H9 (cell line): ENCODE data around the gene USH2A. TPM values are rescaled to one million over a fixed set of nuclear protein-coding genes. Genes with fewer than 3 reads are reported as not detected.

Experiments used
- DNase-seq: peaks from one replicate; pipeline ENCODE4 v3.0.0-alpha.2; 2017
- H2AFZ ChIP-seq: one replicate; pipeline ENCODE4 v1.6.1; 2013; ENCODE audit warnings: mild to moderate bottlenecking, low read length, control low read depth, moderate library complexity
- H2AK5ac ChIP-seq: 2 replicates; pipeline ENCODE4 v1.6.1; 2013; ENCODE audit warnings: low read length, control low read depth, mixed read lengths; ENCODE audit not compliant: insufficient read length
- H2BK120ac ChIP-seq: one replicate; pipeline ENCODE4 v1.6.1; 2013; ENCODE audit warnings: low read depth, mild to moderate bottlenecking, low read length, control low read depth, inconsistent platforms; ENCODE audit not compliant: poor library complexity, severe bottlenecking
- H2BK12ac ChIP-seq: 2 replicates; pipeline ENCODE4 v1.6.1; 2013; ENCODE audit warnings: low read length, control low read depth, mixed read lengths, low read depth; ENCODE audit not compliant: insufficient read length
- H2BK15ac ChIP-seq: 2 replicates; pipeline ENCODE4 v1.6.1; 2013; ENCODE audit warnings: low read depth, low read length, control low read depth
- H2BK20ac ChIP-seq: one replicate; pipeline ENCODE4 v1.6.1; 2013; ENCODE audit warnings: low read depth, mild to moderate bottlenecking, low read length, control low read depth, inconsistent platforms; ENCODE audit not compliant: poor library complexity, severe bottlenecking
- H2BK5ac ChIP-seq: 2 replicates; pipeline ENCODE4 v1.6.1; 2013; ENCODE audit warnings: low read length, control low read depth, mixed read lengths; ENCODE audit not compliant: insufficient read length
- H3K14ac ChIP-seq: 2 replicates; pipeline ENCODE4 v1.6.1; 2013; ENCODE audit warnings: low read length, control low read depth; ENCODE audit not compliant: insufficient read depth
- H3K18ac ChIP-seq: 2 replicates; pipeline ENCODE4 v1.6.1; 2013; ENCODE audit warnings: low read depth, mild to moderate bottlenecking, mixed read lengths, low read length, control low read depth; ENCODE audit not compliant: insufficient read length
- H3K23ac ChIP-seq: 2 replicates; pipeline ENCODE4 v1.6.1; 2013; ENCODE audit warnings: low read length, control low read depth, mixed read lengths, low read depth; ENCODE audit not compliant: insufficient read length
- H3K23me2 ChIP-seq: 2 replicates; pipeline ENCODE4 v1.6.1; 2013; ENCODE audit warnings: low read depth, mild to moderate bottlenecking, mixed read lengths, low read length, control low read depth; ENCODE audit not compliant: insufficient read length, poor library complexity, severe bottlenecking
- H3K27ac ChIP-seq: 2 replicates; pipeline ENCODE4 v1.5.1; 2013; ENCODE audit warnings: low read length, control low read depth, mixed read lengths, low read depth; ENCODE audit not compliant: insufficient read length
- H3K27me3 ChIP-seq: 2 replicates; pipeline ENCODE4 v1.6.1; 2013; ENCODE audit warnings: low read length, control low read depth, inconsistent platforms; ENCODE audit not compliant: insufficient read depth
- H3K4ac ChIP-seq: 2 replicates; pipeline ENCODE4 v1.6.1; 2013; ENCODE audit warnings: low read depth, mild to moderate bottlenecking, control low read depth, inconsistent platforms, low read length, moderate library complexity
- H3K4me1 ChIP-seq: 2 replicates; pipeline ENCODE4 v1.6.1; 2013; ENCODE audit warnings: low read length, control low read depth, inconsistent platforms; ENCODE audit not compliant: insufficient read depth
- H3K4me2 ChIP-seq: 2 replicates; pipeline ENCODE4 v1.6.1; 2013; ENCODE audit warnings: low read length, control low read depth, mixed read lengths; ENCODE audit not compliant: insufficient read length, insufficient read depth
- H3K56ac ChIP-seq: 2 replicates; pipeline ENCODE4 v1.6.1; 2013; ENCODE audit warnings: low read depth, mild to moderate bottlenecking, mixed read lengths, low read length, control low read depth; ENCODE audit not compliant: insufficient read length
- H3K79me1 ChIP-seq: 2 replicates; pipeline ENCODE4 v1.6.1; 2013; ENCODE audit warnings: low read depth, mild to moderate bottlenecking, moderate library complexity, low read length, control low read depth, inconsistent platforms; ENCODE audit not compliant: insufficient read depth, poor library complexity, severe bottlenecking
- H3K79me2 ChIP-seq: 2 replicates; pipeline ENCODE4 v1.6.1; 2013; ENCODE audit warnings: low read length, control low read depth, inconsistent platforms; ENCODE audit not compliant: insufficient read depth
- H3K9ac ChIP-seq: 2 replicates; pipeline ENCODE4 v1.6.1; 2013; ENCODE audit warnings: low read length, control low read depth, mixed read lengths; ENCODE audit not compliant: insufficient read length; ENCODE audit errors: extremely low read depth
- H3K9me3 ChIP-seq: one replicate; pipeline ENCODE4 v1.6.1; 2013; ENCODE audit warnings: low read depth, low read length, inconsistent platforms; ENCODE audit not compliant: control insufficient read depth
- H3T11ph ChIP-seq: one replicate; pipeline ENCODE4 v1.6.1; 2013; ENCODE audit warnings: mild to moderate bottlenecking, low read length, control low read depth, inconsistent platforms
- H4K20me1 ChIP-seq: one replicate; pipeline ENCODE4 v1.6.1; 2013; ENCODE audit not compliant: control insufficient read depth, insufficient read length, insufficient read depth
- H4K5ac ChIP-seq: 2 replicates; pipeline ENCODE4 v1.6.1; 2013; ENCODE audit warnings: low read depth, mild to moderate bottlenecking, mixed read lengths, low read length, control low read depth; ENCODE audit not compliant: insufficient read length
- H4K8ac ChIP-seq: replicated peaks from 2 replicates; pipeline ENCODE4 v1.6.1; 2013; ENCODE audit warnings: low read length, control low read depth, mixed read lengths, low read depth; ENCODE audit not compliant: insufficient read length
- H4K91ac ChIP-seq: 2 replicates; pipeline ENCODE4 v1.6.1; 2013; ENCODE audit warnings: low read depth, mild to moderate bottlenecking, moderate library complexity, mixed read lengths, low read length, control low read depth; ENCODE audit not compliant: insufficient read length
- H3K27ac Mint-ChIP-seq, 3 experiments: 2 replicates in 2 of 3; 3 replicates in 1 of 3; pipeline ENCODE4 v1.8.0; 2020 to 2021; ENCODE audit warnings: mixed read lengths in 3 of 3, mild to moderate bottlenecking in 1 of 3, moderate library complexity in 1 of 3
- H3K27me3 Mint-ChIP-seq: 2 replicates; pipeline ENCODE4 v1.8.0; 2021; ENCODE audit warnings: low read depth, mild to moderate bottlenecking, moderate library complexity, mixed read lengths
- H3K36me3 Mint-ChIP-seq, 3 experiments: 2 replicates in 2 of 3; 3 replicates in 1 of 3; pipeline ENCODE4 v1.8.0; 2020 to 2021; ENCODE audit warnings: low read depth in 3 of 3, mixed read lengths in 3 of 3; ENCODE audit not compliant: insufficient read depth in 1 of 3
- H3K4me1 Mint-ChIP-seq, 2 experiments: 2 replicates each; pipeline ENCODE4 v1.8.0; 2020; ENCODE audit warnings: mixed read lengths in 2 of 2
- H3K4me3 Mint-ChIP-seq, 2 experiments: 2 replicates in 1 of 2; 3 replicates in 1 of 2; pipeline ENCODE4 v1.8.0; 2020 to 2021; ENCODE audit warnings: mild to moderate bottlenecking in 2 of 2, mixed read lengths in 2 of 2, moderate library complexity in 1 of 2
- H3K9me3 Mint-ChIP-seq, 2 experiments: 2 replicates in 1 of 2; 3 replicates in 1 of 2; pipeline ENCODE4 v1.8.0; 2020; ENCODE audit warnings: mild to moderate bottlenecking in 2 of 2, mixed read lengths in 2 of 2, moderate library complexity in 1 of 2
- CTCF ChIP-seq: fragments of 200-600 bp; sonication (generic); conservative IDR thresholded peaks from 3 replicates; pipeline ENCODE4 v1.8.0; 2021; ENCODE audit warnings: antibody characterized with exemption, mild to moderate bottlenecking
- WGBS: extraction: QIAGEN DNeasy Blood & Tissue Kit; methylation state at CpG from one replicate; pipeline ENCODE4 v1.1.7; 2013; ENCODE audit warnings: missing lambda C conversion rate, low lambda C conversion rate, mixed read lengths; ENCODE audit not compliant: insufficient read length; ENCODE audit errors: extremely low coverage; 5-methylcytosine and 5-hydroxymethylcytosine counted together
- total RNA-seq: library from RNA; stranded (reverse); gene quantifications from 2 replicates; pipeline ENCODE4 v1.2.1, GENCODE V29; 2021

The USH2A gene
- total RNA-seq, 1 experiment from 2014 or later = 0.11 TPM

GRCh38 chr1:216250861-216251260 lies 172.4 kb downstream of the USH2A start:
- no peaks in the 10 kb centered on the region for H3K27me3 Mint-ChIP-seq
- no peak overlapping the region for H3K4ac ChIP-seq
- no peak overlapping the region for H3K23ac ChIP-seq
- H2AK5ac ChIP-seq = no peak overlapping the region
- TF ChIP-seq CTCF = no peak
- H2BK5ac ChIP-seq = no peak overlapping the region
- no peak overlapping the region for H3K18ac ChIP-seq
- no peak overlapping the region for H3K56ac ChIP-seq
- no peak overlapping the region for H4K91ac ChIP-seq
- H3K27ac Mint-ChIP-seq = no peak overlapping the region
- no peak overlapping the region for H4K5ac ChIP-seq
- no peaks in the 10 kb centered on the region for H3K23me2 ChIP-seq
- no peaks in the 10 kb centered on the region for H3K9me3 Mint-ChIP-seq
- H3K4me1 ChIP-seq = peaks cover 5% of the 10 kb centered on the region; the same call in 1 of the 2 replicates
- no peaks in the 10 kb centered on the region for H3K79me2 ChIP-seq
- no CpG with 5 or more reads among the region's 5 CpGs for WGBS
- H3K14ac ChIP-seq = no peak overlapping the region
- H3K4me3 Mint-ChIP-seq = no peak overlapping the region
- no peak overlapping the region for H3K9ac ChIP-seq
- no peaks in the 10 kb centered on the region for H3K9me3 ChIP-seq
- no peak overlapping the region for H3K27ac ChIP-seq
- H3K36me3 Mint-ChIP-seq = no peaks in the 10 kb centered on the region
- no peaks in the 10 kb centered on the region for H3K79me1 ChIP-seq
- no peaks in the 10 kb centered on the region for H3K27me3 ChIP-seq
- H2BK120ac ChIP-seq = no peak overlapping the region
- no peak overlapping the region for H4K8ac ChIP-seq
- peaks cover 8% of the 10 kb centered on the region in 2 experiments for H3K4me1 Mint-ChIP-seq
- no peak overlapping the region for H3T11ph ChIP-seq
- no peak overlapping the region for H2AFZ ChIP-seq
- no peak overlapping the region for H3K4me2 ChIP-seq
- no peak overlapping the region for H2BK12ac ChIP-seq
- no peak for DNase-seq
- H2BK15ac ChIP-seq = no peak overlapping the region
- no peak overlapping the region for H2BK20ac ChIP-seq
- H4K20me1 ChIP-seq = no peaks in the 10 kb centered on the region
